Vagina (tissue), 2 donors: ENCODE data around the gene AKR1C4.

Experiments used
- POLR2A ChIP-seq, 2 donors: fragments of 450-650 bp; IDR thresholded peaks; one replicate each; pipeline ENCODE4 v1.6.1; 2017; ENCODE audit warnings: antibody characterized with exemption in 2 of 2, mild to moderate bottlenecking in 2 of 2, moderate library complexity in 2 of 2
- TF ChIP-seq, protein P1 (sequence below), 3 experiments: fragments of 450-650 bp in 2 of 3; fragments of 200-600 bp in 1 of 3; sonication (generic) in 1 of 3; IDR thresholded peaks; one replicate each; pipeline ENCODE4 v1.5.1; 2017 to 2019; ENCODE audit warnings: antibody characterized with exemption in 3 of 3, mild to moderate bottlenecking in 2 of 3, moderate library complexity in 2 of 3

DNA sequence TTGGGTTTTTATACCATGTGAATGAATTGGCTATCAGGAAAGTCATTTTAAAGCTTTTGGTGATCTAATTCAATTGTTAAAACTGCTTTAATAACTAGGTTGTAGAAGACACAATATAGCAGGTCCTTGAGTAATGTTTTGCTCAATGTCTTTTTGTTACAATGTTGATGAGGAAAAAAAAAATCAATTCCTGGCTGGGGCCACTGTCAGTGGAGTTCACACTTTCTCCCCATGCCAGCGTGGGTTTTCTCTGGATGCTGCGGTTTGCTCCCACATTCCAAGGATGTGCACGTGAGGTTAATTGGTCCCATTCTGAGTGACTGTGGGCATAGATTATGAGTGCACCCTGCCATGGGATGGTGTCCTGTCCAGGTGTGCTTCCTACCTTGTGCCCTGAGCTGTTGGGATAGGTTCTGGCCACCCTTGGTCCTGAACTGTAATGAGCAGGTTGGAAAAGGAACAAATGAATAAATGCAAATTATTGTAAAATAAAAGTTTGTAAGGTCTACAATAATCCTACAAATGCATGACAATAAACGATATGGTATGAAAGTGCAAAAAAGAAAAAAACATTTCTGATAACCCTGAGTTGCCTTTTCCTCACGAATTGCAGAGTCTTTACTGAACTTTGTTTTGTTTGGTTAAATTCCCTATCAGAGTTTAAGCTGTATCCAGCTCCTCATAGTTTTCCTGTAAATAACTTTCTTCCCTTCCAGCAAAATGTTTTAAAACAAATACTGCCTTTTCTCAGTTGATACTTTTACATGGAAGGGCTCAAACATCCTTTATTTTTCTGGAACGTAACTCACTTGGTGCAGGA lies 62.7 kb downstream of the AKR1C4 start:
- TF ChIP-seq, protein P1, sequence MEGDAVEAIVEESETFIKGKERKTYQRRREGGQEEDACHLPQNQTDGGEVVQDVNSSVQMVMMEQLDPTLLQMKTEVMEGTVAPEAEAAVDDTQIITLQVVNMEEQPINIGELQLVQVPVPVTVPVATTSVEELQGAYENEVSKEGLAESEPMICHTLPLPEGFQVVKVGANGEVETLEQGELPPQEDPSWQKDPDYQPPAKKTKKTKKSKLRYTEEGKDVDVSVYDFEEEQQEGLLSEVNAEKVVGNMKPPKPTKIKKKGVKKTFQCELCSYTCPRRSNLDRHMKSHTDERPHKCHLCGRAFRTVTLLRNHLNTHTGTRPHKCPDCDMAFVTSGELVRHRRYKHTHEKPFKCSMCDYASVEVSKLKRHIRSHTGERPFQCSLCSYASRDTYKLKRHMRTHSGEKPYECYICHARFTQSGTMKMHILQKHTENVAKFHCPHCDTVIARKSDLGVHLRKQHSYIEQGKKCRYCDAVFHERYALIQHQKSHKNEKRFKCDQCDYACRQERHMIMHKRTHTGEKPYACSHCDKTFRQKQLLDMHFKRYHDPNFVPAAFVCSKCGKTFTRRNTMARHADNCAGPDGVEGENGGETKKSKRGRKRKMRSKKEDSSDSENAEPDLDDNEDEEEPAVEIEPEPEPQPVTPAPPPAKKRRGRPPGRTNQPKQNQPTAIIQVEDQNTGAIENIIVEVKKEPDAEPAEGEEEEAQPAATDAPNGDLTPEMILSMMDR (IDR thresholded peaks at IDR 0.05) = no peak
- no peak for TF ChIP-seq POLR2A (IDR thresholded peaks at IDR 0.05)
